Left ventricle myocardium superior (tissue), 1 donor: Measurements from ENCODE around the gene SRSF2. TPM values are rescaled to one million over a fixed set of nuclear protein-coding genes. Genes with fewer than 3 reads are reported as not detected.
"Not testable (repeated sequence)": the region's sequence is repeated elsewhere in the genome, so short reads cannot be mapped to it uniquely, and the experiment has no call there.

Experiments
- ATAC-seq: fragments of 200-7000 bp; cut with Tn5 transposase; one replicate; pipeline ENCODE4 v1.9.1; 2020; ENCODE audit warnings: mild to moderate bottlenecking, moderate library complexity
- DNase-seq: peaks from one replicate; pipeline ENCODE4 v3.0.0-alpha.2; 2020
- intact Hi-C: fragments of 100-400 bp; cut with micrococcal nuclease; formaldehyde crosslinking; loops from one replicate; pipeline ENCODE4 v1.11.0; 2022
- total RNA-seq: library from RNA; stranded (reverse); fragmentation: NEBNext Ultra II Directional; extraction: Animal tissue kit (Norgen Biotek cat#: 25700); gene quantifications from one replicate; pipeline ENCODE4 v1.2.1, GENCODE V29; 2021
- donor health status: DM: no; HTN: yes; CAD: no; lungs with severe emphysema.

The SRSF2 gene
- total RNA-seq, 1 donor from 2014 or later = 78.0 TPM

DNA sequence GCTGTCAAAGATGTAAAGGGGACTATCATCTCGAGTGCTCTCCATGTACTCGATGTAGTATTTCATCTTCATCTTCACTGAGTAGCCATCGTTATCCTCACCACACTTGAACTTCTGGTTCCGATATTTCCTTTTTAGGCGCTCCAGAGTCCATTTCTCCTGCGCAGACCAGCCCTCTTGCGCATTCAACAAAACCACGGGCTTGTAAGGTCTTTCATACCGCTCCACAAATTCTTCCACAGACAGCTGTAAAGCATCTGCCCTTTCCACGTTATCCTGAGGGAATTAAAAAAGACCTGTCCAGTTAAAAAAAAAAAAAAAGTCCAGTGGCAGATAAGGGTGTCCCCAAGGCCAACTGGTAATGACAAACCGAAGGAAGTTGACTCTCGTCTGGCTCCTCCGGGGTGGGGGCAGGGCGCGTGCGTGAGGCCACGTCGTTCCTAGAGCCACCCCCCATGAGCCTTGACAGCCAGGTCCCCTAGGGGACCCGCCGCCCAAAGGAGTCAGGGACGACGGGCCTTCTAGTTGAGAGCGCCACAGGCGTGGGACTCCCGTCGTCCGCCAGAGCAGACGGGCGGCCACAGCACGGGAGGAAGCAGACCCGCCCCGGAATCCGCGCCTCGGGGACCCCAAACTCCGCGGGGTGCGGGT lies 11.4 kb downstream of the SRSF2 start:
- DNase-seq (peak; percentile 85), ATAC-seq (peak; percentile 58)
- intact Hi-C loops = no loop called here

DNA sequence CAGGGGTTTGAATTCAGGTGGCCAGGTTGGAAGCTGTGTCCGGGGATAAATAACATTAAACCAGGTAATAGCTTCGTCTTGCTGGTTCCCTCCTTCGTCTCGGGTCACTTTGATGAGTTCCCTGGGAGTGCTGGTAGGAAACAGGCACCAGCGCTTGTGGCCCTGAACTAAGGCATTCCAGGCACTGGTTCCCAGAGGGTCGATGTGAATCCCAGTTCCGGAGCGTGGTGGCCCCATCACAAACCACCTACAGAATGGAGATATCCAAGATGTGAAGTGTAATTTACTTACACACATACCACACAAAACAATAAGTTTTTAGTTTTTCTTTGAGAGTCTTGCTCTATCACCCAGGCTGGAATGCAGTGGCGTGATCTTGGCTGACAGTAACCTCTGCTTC lies 13.3 kb downstream of the SRSF2 start:
- intact Hi-C loops = no loop called here
- DNase-seq = no peak
- ATAC-seq = no peak

DNA sequence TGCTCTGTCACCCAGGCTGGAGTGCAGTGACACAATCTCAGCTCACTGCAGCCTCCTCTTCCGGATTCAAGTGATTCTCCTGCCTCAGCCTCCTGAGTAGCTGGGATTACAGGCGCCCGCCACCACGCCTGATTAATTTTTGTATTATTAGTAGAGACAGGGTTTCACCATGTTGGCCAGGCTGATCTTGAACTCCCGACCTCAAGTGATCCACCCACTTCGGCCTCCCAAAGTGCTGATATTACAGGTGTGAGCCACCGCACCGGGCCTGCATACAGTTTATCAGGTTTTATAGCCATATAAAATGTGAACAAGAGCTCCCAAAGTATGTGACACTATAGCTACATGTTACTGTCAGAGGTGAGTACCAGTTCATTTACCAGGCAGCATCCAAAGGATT lies 14.2 kb downstream of the SRSF2 start:
- ATAC-seq, DNase-seq, intact Hi-C loops: not testable (repeated sequence)

DNA sequence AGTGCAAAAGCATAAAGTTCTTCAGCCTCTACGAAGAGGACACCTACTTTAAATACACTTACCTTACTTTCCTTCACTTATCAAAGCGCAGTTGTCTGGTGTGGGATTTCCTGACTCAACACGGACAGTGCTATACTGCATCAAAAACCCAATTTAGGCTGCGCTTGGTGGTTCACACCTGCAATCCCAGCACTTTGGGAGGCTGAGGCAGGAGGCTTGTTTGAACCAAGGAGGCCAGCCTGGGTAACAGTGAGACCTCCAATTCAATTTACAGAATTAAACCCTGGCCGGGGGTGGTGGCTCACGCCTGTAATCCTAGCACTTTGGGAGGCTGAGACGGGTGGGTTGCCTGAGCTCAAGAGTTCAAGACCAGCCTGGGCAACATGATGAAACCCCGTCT lies 14.9 kb downstream of the SRSF2 start:
- no peak for ATAC-seq
- DNase-seq = no peak
- intact Hi-C loops = no loop called here

DNA sequence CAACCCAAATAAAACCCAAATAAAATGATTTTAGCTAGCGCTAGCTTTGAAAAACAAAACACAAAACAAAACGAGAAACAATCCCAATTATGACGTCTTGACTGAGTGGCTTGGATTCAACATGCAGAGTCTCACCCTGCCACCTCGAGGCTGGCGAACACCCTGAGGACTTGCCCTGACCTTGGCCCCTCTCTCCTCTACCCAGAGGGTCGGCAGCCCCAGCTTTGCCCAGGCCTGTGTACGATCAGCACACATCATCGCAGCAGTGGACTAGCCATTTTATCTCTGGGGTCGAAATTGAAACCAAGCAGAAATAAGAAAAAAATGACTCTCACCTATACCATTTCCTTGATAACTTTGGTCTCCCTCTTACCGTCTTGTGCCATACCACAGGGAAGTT lies 15.7 kb downstream of the SRSF2 start:
- DNase-seq (no peak), ATAC-seq (no peak)
- intact Hi-C loops = no loop called here

DNA sequence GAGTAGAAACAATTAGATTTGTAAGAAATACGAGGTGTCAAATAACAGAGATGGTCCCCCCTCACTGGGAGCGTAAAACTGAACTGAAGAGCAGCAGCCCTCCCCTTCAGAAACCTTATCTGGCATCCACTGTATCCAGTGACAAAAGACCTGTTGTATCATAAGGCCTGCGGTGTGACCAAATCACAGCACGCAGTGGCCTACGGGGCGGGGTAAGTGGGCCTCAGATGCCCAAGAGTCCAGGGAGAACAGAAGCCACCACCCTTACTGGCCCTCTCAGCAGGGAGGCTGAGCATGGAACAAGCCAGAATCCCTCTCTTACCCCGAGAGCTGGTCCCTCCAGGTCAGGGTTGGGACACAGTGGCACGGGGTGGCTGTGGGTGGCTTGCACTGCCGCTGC lies 16.2 kb downstream of the SRSF2 start:
- ATAC-seq = no peak
- intact Hi-C loops = no loop called here

DNA sequence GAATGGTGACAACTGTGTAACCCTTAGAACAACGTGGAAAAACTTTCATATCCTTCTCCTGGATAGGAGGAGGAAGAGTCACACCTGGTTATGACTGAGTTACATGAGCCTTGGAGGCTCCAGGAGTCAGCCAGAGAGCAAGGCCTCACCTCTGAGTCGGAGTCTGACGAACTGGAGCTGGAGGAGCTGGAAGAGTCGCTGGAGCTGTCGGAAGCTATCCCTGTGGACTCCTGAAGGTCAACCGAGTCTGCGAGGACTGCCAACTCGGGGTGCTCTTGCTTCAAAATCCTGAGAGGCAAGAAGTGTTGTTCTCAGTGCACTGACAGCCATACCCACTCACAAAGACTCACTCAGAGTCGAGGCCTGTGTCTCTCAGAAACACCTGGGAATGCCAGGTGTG lies 16.9 kb downstream of the SRSF2 start:
- peak; percentile 23 for ATAC-seq
- intact Hi-C loops = no loop called here
- no peak for DNase-seq

More for the DNA sequence above, 16.2 kb downstream of the SRSF2 start:
- no peak for DNase-seq

DNA sequence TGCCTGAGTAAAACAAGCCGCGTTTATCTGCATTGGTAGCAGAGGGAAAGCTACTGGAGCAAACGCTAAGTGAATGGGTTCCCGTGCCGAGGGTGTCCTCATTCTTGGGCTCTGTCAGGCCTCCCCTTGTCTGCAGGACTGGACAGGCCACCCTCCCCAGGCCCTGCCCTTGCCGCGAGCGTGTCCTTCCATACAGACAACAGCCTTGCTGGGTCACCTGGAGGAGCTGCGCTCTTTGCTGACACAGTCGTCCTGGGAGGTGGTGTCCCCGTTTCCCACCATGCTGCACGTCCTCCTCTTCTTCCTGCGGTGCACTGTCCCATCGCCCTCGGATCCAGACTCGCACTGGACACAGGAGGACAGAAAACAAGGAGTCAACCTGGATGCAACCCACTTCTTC lies 18.6 kb downstream of the SRSF2 start:
- ATAC-seq = no peak
- intact Hi-C loops = no loop called here

DNA sequence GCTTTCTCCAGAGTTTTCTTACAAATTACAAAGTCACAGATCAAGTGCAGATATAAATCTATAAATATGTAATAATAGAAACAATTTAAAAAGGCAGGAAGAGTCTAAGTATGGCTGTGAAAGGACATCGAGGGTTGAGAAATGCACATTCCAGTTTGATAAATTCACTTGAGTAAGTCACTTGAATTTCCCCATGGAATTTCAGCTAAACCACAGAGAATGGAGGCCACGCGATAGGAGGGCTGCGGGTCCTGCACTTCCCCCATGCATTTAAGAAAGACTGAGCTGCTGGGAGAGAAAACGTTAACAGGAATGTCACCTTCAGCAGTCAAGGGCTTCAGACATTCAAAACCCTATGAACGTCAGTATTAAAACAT lies 20.3 kb downstream of the SRSF2 start:
- intact Hi-C loops = loop anchor here (2.0 kb wide), 1 partner anchor 28 kb away; no protein-coding TSS in a partner anchor
- no peak for DNase-seq

More for the DNA sequence above, 18.6 kb downstream of the SRSF2 start:
- no peak for DNase-seq

DNA sequence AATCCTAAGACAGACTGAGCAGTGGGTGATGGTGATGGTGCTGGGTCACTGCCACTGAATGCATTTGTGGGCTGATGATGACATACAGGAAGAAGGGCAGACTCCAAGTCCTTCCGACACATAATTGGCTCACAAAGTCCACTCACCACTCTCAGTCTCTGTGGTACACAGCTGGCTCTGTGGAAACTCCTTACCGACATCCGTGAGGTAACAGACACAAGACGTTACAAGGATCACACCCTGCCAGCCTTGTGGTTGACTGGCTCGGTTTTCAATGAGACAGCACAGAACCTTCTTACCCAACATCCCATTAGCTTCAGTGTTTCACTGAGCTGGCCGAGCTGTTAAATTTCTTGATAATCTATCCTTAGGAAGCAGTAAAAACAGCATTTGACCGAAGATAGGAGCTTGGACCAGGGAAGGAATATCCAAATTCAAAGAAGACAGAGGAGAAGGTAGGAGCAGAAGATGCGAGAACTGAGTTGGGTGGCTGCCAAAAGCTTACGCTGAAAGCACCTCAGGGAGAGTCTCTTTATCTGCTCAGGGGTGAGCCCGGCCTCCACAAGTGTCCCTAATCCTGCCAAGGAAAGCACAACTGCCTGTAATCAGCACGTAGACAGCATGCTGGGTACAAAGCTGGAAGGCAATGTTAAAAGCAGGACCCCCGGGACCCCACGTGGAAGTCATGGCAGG lies 20.8 kb downstream of the SRSF2 start:
- intact Hi-C loops = loop anchor here (2.0 kb wide), 1 partner anchor 27 kb away; no protein-coding TSS in a partner anchor
- peak; percentile 69 for ATAC-seq
- no peak for DNase-seq

More for the DNA sequence above, 20.3 kb downstream of the SRSF2 start:
- ATAC-seq = no peak

DNA sequence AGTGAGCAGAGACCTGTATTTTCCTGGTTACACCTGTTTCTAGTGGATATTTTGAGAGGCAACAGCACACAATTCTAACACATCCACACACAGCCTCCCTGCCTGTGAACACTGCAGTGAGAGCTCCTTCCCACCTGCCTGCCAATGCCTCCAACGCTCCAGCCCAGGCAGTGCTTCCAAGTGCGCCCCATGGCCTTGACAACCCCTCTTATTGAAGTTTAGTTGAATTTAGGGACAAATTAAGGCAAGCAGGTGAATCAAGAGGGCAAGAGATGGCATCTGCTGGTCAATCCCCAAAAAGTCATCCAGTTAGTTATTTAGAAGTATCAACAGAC lies 21.7 kb downstream of the SRSF2 start:
- no peak for DNase-seq
- intact Hi-C loops = no loop called here
- peak; percentile 2 for ATAC-seq

DNA sequence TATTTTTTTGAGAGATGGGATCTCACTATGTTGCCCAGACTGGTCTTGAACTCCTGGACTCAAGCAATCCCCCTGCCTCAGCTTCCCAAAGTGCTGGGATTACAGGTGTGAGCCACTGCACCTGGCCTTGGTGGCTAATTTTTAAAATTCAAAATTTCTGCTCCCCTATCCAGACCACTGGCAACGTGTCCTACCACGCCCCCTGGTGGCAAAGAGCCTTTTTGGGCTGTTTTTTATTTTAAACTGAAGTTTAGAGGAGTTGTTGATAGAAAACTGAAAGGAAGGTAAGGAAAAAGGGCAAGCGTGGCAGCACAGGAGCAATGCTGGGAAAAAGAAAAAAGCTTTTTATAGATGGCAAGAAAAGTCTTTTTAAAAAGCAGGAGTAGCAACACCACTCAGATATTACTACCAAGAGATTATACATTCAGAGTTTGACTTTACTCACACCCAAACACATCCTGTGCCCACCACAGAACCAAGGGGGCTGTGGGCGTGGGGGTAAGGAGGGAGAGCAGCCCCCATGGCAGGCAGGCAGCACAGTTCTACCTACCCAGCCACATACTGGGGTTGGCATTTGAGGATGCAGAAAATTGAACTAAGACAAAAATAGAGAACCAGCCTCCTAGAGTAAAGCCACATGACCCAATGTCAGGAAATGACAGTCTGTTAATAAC lies 22.2 kb downstream of the SRSF2 start:
- DNase-seq (peak; percentile 81), ATAC-seq (peak; percentile 12)
- intact Hi-C loops = no loop called here

DNA sequence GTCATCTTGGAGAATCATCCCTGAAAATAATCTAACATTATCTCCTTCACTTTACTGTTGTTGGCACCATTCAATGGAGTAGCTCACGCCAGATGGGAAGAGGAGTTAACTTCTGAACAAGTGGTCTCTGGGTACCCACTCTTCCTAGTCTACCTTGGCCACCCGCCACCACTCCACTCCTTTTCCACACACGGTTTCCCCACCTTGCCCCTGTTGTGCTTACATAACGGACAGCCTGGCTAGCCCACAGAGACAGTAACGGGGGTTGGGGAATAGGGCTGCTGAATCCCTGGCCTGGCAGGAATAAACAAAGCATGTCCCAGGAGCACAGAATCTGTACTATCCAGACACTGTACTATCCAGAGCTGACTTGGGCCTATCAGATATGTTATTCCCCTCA lies 22.8 kb downstream of the SRSF2 start:
- intact Hi-C loops = no loop called here
- ATAC-seq (no peak), DNase-seq (no peak)

DNA sequence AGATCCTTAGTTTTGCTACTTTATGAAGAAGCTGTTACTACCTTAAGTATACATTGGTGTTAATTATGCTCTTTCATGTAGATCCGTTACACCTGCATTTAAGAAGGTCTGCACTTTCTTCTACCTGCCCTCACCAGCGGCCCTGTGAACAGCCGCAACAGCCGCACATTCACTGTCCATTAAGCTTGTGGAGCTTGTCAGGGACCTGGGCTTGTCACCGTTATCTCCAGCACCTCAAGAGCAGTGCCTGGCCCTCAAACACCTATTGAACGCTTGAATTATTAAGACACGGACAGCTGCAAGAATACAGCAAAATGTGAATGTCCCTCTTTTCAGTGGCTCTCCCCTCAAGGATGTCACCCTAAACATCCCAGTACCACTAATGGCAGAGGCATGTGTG lies 23.4 kb downstream of the SRSF2 start:
- DNase-seq (no peak), ATAC-seq (no peak)
- intact Hi-C loops = no loop called here

DNA sequence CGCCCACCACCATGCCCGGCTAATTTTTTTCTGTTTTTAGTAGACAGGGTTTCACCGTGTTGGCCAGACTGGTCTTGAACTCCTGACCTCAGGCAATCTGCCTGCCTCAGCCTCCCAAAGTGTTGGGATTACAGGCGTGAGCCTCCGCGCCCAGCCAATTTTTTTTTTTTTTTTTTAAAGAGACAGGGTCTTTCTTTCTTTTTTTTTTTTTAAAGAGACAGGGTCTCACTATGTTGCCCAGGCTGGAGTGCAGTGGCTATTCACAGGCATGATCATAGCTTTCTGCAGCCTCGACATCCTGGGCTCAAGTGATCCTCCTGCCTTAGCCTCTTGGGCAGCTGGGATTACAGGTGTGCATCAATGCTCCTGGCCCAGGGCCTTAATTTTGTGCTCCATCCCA lies 24.8 kb downstream of the SRSF2 start:
- DNase-seq, ATAC-seq, intact Hi-C loops: not testable (repeated sequence)

DNA sequence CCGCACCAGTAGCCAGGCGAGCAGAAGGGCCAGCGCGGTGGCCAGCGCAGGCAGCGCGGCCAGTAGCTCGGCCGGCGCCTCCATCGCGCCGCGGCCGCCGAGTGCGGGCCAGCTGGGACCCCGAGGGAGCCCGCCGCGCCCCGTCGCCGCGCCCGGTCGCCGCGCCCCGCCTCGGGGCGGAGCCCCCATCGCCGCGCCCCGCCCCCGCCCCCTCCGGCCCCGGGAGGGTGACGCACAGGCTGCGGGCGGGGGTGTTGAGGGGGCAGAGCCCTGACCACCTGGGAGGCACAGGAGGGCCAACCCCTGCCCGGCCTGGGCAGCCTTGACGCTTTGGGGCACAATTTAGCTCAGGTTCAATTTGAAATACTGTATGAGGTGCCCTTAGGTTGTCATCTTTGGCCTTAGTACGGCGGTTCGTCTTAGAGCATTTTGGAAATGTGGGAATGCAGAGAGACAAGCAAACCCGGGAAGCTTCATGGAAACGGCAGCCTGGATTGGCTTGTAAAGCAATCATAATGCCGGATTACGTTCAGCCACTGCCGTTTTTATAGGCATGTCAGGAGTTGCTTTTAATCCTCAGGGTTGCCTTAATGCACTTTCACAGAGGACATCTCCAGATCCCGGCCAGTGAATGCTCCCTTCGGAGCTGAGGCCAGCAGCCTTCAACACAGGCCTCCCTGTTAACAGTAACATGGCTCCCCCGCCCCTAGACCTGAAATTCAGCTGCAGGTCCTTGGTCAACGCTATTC lies 26.1 kb downstream of the SRSF2 start, which contains the start of gene MXRA7:
MXRA7 (minus strand) TSS at position 103 of the 749 bp plus-strand sequence; CDS start at position 84, 19 bp downstream.
- DNase-seq = peak; percentile 88
- intact Hi-C loops = no loop called here
- peak; percentile 58 for ATAC-seq

DNA sequence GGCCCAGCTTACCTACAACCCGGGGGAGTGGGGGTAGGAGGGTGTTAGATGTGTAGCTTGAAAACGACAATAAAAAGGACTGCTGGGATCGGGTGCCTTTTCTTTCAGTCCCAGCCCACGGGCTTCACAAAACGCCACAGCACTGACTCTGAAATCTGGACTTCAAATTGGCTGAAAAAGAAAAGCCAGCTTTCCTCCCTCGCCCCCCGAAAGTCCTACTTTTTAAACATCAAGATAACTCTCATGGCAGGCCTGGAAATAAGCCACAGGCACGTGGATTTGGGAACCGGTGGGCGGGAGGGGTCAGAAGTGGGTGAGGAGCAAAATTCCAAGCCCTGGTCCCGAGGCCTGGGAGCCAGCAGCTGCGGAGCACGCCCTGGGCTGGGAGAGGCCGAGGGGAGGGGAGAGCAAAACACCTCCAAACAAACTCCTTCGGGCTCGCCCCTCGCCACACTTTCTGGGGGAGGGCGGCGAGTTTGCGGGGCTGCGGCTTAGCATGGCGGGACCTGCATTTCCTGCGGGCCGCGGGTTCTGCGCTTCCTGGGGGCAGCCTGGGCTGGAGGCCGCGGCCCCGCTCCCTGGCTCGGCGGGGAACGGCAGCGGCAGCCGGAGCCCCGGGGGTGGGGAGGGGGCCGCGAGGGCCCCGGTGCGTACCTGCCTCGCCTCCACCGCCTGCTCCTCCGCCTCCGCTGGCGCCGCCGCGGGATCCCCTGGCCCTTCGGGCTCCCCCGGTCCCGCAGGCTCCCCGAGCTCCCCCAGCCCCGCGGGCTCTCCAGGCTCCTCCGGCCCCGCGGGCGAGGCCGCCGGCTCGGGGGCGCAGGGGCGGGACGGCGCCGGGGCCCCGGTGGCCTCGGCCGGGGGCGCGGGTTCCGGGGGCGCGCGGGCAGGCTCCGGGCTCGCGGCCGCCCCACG lies 26.9 kb downstream of the SRSF2 start:
- intact Hi-C loops = not testable (repeated sequence)
- peak; percentile 24 for ATAC-seq
- DNase-seq = peak; percentile 56

DNA sequence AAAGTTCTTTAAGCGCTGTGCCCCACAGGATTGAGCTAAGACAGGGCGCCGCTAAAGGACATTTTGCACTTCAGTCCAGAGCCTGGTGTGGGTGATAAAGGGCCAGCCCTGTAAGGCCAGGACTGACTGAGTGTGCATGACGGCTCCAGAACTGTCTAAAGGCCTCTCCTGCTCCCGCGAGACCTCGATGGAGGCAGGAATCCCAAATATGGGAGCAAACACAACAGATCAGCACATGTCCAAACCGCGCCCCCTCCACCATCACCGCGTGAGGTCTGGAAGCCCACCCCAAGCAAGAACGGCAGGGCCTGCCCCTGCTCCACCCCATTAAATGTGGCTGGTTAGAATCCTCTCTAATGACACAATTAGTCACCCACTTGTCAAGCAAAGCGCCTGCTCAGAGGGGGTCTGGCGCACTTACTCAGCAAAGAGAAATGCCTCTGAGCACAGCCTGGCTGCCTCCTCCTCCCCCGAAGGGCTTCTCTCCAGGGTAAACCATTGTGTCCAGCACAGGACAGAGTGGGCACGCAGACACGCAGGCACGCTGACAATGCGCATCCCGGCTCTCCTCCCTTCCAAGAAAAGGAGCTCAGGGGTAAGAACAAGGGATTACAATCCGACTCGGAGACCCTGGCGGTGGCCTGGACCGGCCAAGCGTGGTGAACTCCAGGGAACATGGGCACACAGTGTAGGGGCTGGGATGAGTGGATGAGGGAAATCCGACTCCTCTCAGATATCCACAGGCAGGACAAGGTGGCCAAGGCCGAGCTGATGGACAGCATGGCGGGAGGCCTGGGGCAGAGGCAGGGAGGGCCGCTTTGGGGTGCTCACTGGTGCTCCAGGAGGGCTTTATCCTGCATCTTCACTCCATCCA lies 27.8 kb downstream of the SRSF2 start:
- intact Hi-C loops = no loop called here
- DNase-seq = peak; percentile 92
- ATAC-seq = peak; percentile 83
